Activated effector memory CD4-positive, alpha-beta T cell treated with Interleukin-2 at 50 U/mL for 16 hours (primary cell): Measurements from ENCODE around the gene ZFAND2B.
"Not testable (repeated sequence)": the region's sequence is repeated elsewhere in the genome, so short reads cannot be mapped to it uniquely, and the experiment has no call there.

Experiments used
- DNase-seq: peaks from one replicate; pipeline ENCODE4 v3.0.0-alpha.2; 2020

ZFAND2B gene

DNA sequence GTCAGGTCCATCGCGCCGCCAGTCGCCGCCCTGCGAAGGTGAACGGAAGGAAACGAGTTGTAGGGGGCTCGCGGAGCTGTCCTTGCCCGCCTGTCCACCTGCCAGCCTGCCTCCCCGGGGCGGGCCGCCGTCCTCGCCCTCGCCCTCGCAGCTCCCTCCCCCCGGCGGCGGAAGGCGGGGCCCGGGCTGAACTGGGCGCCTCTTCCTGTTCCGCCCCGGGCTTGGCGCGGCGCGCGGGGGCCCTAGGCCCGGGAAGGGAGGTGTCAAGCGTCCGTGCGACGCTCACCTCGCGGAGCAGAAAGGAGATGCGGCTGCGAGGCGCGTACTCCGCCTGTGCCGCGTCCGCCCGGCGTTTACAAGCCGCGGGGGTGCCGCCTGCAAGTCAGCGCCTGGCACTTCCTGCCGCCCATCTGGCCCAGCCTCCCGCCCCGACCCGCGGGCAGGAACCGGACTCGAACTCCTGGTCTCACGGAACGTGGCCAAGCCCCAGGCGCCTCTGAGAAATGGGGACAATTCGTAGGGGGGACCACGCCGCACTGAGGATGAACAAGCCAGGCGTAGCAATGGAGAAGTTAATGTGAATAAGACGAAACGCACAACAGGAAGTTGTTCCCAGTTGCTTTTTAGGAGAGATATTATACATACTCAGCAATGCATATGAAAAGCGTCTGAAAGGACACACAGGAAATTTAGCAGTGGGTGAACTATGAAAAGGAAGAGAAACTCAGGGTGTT lies 29.6 kb upstream of the ZFAND2B start, which contains the start of gene CNPPD1:
Gene CNPPD1 (minus strand): TSS at position 108 of the 734 bp plus-strand sequence. CDS start 97 bp downstream, at position 11.
- peak; percentile 85 for DNase-seq

DNA sequence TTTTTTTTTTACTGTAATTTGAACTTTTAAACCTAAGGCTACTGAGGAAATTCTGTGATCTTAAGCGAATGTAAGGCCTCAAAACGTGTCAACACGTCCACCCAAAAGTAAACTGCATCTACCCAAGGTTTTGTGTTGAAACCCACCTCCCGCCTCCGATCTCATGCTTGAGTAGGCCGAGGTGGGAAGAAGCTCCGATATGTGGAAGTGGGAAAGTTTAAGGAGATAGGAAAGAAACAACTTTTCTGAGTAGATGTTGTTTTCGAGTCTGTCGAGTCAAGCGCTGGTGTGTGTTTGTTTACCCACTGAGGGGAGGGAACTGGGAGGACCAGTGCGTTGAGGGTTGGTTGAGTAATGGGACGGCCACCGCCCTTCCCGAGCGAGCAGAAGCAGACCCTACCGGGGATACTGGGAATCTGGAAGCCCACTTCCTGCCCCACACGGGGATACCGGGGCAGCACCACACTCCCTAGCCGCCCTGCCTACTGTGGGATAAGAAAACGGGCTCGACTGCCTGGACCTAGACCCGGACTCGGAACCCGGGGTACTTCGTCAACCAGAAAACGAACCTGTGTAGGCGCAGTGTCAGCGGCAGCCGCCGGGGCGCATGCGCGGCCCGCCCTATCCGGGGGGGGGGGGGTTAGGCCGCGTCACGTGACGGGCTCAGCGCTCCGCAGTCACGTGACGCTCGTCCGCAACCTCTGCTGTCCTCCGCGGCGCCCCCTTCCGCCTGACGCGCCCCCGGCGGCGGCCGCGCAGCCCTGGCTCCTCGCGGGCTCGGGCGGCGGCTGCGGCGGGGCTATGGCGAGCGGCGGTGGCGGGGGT lies 28.8 kb upstream of the ZFAND2B start, which contains the start of gene RETREG2:
Gene RETREG2 (plus strand): TSS at position 724 of the 825 bp plus-strand sequence. CDS start 78 bp downstream, at position 802.
- DNase-seq: peak; percentile 77

DNA sequence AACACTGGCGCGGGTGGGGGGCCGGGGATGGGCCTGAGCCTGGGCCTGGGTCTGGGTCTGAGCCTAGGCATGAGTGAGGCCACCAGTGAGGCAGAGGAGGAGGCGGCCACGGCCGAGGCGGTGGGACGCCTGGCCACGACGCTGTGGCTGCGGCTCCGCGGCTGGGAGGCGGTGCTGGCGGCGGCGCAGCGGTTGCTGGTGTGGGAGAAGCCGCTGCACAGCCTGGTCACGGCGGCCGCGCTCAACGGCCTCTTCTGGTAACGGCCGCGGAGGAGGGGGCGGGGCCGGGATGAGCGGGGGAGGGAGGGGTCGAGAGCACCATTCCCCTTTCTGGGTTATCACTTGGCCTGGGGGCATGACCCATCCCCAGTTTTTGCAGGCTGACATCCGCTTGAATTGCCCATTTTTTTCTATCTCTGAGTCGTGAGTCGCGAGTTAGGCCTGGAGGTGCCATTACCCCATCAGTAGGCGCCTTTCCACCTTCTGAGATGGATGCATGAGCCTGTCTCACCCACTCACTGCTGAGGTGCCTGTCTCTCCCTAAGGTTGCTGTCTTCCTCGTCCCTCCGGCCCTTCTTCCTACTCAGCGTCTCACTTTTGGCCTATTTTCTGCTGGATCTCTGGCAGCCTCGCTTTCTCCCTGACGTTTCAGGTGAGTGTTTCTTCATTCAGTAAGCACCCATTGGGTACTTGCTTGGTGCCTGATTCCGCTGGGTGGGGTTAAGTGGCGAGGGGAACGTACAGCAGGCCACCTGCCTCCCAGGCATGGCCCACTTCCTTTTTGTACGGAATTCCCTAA lies 28.0 kb upstream of the ZFAND2B start:
- no peak for DNase-seq

DNA sequence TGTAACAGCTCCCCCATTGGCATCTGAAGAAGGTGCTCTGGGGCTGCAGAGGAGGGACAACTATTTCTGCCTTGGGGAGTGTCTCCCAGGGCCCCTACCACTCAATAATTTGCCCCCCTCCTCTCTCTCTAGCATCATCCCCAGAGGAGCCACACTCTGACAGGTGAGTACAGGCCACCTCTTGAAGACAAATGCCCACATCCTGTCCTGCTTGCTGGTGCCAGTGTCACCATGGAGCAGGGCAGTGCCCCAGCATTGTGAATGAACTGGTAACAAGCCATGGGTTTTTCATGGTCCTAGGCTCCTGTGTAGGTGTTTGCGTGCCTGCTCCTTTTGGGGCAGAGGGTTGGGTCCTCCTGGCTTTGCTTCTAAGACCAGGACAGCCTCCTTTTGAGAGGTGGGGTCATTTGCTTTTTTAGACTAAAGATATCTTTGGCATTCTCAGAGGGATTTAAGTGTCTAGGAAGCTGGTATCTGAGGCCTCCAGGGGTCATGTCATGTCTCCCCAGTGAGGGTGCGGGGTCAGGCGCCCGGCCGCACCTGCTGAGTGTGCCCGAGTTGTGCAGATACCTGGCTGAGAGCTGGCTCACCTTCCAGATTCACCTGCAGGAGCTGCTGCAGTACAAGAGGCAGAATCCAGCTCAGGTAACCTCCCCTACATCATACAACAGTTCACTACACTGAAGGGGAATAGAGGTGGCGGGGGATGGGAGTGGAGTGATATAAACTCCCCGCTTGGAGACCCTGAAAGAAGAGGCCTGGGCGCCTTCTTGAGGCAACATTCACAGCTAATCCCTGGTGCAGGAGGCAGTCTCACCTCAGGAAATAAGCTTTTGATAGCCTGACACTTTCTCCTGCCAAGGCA lies 26.7 kb upstream of the ZFAND2B start:
- DNase-seq: no peak

DNA sequence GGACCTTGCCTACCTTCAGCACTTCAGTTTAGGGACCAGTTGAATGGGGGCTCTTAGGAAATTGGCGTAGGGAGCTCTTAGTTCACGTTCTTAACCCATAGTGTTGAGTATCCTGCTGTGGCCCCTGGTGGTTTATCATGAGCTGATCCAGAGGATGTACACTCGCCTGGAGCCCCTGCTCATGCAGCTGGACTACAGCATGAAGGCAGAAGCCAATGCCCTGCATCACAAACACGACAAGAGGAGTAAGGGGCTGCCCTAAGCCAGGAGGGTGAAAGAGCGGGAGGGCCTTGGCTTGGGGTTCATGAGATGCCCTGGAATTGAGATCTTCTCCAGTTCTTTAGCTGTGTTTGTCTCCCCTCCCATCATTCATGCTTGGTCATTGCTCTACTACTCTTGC lies 25.6 kb upstream of the ZFAND2B start:
- no peak for DNase-seq

DNA sequence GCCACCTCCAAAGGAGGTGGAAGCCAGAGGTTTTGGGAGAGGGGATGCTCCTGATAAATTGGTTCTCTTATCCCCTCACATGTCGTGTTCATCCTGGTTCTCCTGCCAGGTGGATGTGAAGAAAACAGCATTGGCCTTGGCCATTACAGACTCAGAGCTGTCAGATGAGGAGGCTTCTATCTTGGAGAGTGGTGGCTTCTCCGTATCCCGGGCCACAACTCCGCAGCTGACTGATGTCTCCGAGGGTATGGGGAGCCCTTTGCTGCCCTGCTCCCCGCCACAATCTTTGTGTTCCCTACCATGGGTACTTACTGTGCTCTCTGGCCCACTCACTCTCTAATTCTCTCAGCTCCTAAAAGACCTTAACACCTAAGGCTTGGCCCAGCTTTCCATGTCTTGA lies 25.1 kb upstream of the ZFAND2B start:
- DNase-seq: no peak

DNA sequence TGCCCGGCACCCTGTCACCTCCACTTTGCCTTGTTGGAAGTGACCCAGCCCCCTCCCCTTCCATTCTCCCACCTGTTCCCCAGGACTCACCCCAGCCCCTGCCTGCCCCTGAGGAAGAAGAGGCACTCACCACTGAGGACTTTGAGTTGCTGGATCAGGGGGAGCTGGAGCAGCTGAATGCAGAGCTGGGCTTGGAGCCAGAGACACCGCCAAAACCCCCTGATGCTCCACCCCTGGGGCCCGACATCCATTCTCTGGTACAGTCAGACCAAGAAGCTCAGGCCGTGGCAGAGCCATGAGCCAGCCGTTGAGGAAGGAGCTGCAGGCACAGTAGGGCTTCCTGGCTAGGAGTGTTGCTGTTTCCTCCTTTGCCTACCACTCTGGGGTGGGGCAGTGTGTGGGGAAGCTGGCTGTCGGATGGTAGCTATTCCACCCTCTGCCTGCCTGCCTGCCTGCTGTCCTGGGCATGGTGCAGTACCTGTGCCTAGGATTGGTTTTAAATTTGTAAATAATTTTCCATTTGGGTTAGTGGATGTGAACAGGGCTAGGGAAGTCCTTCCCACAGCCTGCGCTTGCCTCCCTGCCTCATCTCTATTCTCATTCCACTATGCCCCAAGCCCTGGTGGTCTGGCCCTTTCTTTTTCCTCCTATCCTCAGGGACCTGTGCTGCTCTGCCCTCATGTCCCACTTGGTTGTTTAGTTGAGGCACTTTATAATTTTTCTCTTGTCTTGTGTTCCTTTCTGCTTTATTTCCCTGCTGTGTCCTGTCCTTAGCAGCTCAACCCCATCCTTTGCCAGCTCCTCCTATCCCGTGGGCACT lies 24.0 kb upstream of the ZFAND2B start:
- DNase-seq: no peak

DNA sequence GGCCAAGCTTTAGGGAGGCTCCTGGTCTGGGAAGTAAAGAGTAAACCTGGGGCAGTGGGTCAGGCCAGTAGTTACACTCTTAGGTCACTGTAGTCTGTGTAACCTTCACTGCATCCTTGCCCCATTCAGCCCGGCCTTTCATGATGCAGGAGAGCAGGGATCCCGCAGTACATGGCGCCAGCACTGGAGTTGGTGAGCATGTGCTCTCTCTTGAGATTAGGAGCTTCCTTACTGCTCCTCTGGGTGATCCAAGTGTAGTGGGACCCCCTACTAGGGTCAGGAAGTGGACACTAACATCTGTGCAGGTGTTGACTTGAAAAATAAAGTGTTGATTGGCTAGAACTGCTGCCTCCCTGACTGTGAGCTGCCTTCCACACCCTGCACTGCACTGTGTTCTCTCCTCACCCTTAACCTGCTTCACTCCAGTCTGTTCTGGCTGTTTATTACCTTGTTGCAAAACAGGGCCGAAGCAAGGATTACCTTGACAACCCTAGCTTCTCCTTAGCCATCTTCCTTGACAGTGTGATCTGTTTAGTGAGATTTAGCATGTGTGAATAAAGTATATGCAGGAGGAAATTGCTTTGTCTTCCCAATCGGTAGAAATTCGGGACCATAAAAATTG lies 23.3 kb upstream of the ZFAND2B start:
- no peak for DNase-seq

DNA sequence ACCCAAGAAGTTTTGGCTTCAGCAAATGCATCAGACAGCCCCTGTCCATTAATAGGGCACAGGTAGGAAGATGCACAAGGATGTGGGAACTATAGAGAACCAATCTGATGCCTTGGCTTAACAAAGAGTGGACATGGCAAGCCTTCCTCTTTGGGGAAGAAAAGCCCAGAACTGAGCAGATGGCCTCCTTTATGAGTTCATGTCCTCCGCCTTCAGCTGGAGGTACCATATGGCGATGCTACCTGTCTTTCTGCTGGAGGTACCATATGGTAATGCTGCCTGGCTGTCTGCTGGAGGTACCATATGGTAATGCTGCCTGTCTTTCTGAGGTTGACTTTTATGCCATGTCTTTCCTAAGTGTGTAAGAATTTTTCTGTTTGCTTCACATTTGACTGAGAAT lies 22.5 kb upstream of the ZFAND2B start:
- DNase-seq: no peak

GRCh38 chr2:219186754-219187456 lies 19.7 kb upstream of the ZFAND2B start:
- no peak for DNase-seq

DNA sequence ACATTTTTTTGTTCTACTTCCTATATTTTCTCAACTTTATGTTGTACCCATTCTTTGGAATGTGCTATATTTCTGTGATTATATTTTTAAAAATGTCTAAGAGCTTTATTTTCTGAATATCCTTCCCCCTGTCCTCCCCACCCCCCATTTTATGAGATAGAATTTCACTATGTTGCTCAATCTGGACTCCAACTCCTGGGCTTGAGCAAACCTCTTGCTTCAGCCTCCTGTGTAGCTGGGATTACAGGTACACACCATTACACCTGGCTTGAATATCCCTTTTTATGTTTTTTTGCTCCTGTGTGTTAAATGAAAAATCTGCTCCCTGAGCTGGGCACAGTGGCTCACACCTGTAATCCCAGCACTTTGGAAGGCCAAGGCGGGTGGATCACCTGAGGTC lies 9.2 kb upstream of the ZFAND2B start:
- no peak for DNase-seq

- DNase-seq: no peak
These were observed 7.6 kb upstream of the ZFAND2B start for GRCh38 chr2:219198974-219199373.

DNA sequence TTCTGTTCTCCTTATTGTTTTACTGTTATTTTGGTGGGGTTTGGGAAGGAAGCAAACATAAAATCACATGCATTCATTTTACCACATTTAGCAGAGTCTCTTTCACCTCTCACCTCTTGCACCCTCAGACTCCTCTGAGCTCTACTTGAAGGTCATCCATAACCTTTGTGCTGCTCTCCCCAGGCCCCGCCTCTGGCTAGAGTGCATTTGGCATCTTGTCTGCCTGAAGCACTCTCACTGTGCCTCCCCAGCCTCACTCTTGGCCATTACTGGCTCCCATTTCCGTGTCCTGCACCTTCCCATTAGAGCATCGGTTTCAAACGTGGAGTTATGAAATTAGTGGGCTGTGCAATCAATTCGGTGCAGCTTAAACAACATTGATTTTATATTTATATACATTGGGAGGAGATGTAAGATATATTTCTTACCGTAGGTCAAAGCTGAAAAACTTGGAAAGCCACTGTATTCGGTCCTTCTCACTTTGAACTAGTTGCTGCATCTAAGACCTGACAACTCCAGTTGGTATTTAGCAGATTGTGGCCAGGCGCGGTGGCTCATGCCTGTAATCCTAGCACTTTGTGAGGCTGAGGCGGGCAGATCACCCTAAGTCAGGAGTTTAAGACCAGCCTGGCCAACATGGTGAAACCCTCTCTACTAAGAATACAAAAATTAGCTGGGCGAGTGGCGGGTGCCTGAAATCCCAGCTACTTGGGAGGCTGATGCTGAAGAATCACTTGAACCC lies 6.9 kb upstream of the ZFAND2B start:
- DNase-seq: no peak

- DNase-seq: not testable (repeated sequence)
These were observed 5.9 kb upstream of the ZFAND2B start for GRCh38 chr2:219200502-219201326.

GRCh38 chr2:219201331-219201730 lies 5.3 kb upstream of the ZFAND2B start:
- DNase-seq: not testable (repeated sequence)

DNA sequence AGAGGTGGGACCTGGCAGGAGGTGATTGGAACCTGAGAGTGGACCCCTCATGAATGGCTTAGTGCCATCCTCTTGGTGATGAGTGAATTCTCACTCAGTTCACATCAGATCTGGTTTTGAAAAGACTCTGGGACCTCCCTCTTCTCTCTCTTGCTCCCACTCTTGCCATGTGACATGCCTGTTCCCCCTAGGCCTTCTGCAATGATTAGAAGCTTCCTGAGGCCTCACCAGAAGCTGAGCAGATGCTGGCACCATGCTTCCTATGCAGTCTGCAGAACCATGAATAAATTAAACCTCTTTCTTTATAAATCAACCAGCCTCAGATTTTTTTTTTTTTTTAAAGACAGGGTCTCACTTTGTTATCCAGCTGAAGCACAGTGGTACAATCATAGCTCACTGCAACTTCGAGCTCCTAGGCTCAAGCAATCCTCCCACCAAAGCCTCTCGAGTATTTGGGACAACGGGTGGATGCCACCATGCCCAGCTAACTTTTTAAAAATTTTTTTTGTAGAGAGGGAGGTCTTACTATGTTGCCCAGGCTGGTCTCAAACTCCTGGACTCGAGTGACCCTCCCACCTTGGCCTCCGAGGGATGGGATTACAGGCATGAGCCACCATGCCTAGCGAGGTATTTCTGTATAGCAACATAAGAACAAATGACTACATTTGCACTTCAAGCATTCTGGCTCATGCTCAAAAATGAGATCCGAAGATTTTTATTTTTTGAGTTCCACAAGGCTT lies 2.0 kb upstream of the ZFAND2B start:
- DNase-seq: no peak

DNA sequence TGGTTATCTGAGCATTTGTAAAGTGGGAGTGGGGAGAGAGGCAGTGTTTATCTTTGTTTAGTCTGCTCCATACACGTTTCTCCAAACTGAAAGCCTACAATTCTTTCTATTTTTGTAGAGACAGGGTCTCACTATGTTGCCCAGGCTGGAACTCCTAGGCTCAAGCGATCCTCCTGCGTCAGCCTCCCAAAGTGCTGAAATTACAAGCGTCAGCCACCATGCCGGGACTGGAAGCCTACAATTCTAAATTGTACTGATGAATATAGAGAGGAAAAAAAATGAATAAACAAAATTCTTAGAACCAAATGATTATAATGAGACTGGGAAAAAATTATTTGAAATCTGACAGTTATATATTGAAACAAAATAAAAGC lies 1.4 kb upstream of the ZFAND2B start:
- no peak for DNase-seq

DNA sequence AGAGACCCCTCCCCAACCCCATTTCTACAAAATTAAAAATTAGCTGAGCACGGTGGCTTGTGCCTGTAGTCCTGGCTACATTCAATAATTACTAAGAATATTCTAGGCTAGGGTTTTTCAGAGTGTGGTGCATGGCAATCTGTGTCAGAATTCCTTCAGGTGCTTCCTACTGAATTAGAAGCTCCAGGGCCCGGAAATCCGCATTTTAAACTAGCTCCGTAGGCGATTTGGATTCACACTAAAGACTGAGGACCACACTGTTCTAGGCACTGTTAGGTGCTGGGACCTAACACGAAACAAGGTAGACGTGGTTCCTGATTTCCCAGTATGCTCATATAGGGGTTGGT lies 628 bp upstream of the ZFAND2B start:
- no peak for DNase-seq
